NCI-H524 treated with DMSO at 0.1 percent for 48 hours (cell line): ENCODE results near the gene ACTL6B.
A peak's percentile ranks its signal among the peaks of the same experiment; 100 is the strongest.

Source experiments
- DNase-seq: peaks from one replicate; lab custom pipeline; 2025; lab: John Stamatoyannopoulos, UW

Gene ACTL6B

DNA sequence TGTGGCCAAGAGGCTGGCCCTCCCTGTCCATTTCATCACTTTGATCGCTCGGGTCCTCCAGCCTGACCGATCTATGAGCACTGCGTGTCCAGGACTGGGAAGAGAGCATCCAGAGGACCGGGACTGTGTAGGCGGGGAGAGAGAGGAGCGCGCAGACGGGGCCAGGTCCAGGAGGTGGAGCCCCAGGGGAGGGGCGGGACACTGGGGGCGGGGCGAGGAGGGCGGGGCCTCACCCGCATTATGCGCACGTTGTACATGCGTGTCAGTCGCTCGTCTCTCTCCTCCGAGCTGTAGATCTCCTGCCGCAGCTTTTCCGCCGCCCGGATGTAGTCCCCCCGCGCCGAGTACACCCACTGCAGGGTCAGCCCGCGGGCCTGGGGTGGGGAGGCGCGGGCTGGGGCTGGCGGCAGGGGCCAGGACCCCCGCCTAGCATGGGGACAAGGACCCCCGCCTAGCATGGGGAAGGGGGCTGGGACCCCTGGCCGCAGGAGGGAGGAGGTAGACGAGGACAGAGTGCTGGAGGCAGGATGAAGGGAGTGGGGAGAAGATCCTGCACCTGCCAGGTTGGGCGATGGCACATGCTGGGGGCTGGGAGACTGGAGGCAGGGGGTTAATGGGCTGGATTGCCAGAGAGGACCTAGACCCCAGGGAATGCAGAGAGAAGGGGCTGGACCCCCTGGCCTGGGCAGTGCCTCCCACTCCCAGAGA lies 29.6 kb downstream of the ACTL6B start:
- no peak for DNase-seq

DNA sequence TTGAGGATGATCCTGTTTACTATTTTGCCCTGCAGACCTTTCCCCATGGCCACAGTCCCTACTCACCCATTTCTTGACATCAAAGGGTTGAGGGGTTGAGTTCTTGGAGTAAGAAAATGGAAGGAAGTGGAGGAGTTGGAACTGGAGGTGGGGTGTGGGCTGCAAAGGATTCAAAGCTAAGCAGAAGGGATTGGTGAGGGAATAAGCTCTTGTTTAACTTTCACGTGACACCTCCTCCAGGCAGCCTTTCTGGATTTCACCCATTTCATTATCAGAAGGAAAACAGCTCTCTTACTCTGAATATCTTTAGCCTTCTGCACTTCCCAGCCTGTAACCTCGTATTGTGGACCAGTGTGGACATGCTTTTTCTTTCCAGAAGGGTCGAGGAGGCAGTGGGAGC lies 30.2 kb downstream of the ACTL6B start:
- DNase-seq = no peak

DNA sequence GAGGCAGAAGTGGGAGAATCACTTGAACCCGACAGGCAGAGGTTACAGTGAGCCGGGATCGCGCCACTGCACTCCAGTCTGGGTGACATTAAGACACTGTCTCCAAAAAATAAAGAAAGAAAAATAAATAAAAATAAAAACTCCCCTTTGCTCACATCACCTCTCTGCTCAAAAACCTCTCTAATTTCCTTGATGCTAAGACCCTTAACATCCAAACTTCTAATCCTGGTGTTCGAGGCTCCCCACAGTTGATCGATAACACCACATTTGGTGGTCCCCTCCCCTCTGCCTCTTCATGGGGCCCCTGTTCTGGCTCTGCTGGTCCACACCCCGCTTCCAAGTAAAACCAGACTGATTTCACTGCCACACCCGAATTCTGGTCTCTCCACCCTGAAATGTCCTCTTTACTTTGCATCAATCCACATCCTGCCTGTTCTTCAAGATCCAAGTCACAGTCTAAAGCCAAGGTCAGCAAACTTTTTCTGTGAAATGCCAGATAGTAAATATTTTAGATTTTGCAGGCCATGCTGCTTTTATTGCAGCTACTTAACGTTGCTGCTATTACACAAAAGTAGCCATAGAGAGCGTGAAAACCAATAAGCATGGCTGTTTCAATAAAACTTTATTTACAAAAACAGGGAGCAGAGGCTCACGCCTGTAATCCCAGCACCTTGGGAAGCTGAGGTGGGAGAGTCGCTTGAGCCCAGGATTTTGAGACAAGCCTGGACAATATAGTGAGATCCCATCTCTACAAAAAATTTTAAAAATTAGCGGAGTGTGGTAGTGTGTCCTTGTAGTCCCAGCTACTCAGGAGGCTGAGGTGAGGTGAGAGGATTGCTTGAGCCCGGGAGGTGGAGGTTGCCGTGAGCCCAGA lies 32.1 kb downstream of the ACTL6B start:
- DNase-seq = no peak

DNA sequence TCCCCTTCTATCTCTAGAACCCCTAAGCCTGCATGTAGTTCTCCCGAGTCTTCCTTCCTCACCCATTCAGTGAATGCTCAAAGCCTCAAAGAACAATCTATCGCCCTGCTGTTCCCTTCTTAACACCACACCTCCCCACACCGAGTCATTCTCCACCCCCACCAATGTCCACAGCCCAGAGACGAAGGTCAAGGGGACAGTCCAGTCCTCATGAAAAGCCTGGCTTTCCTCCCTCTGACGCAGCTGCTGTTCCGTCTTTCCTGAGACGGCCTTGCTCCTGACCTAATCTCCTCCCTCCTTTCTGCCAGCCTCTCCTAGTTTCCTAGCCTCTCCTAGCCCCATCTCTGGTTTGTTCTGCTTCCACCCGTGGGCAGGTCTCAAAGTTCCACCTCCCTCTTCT lies 34.7 kb downstream of the ACTL6B start:
- DNase-seq = no peak

DNA sequence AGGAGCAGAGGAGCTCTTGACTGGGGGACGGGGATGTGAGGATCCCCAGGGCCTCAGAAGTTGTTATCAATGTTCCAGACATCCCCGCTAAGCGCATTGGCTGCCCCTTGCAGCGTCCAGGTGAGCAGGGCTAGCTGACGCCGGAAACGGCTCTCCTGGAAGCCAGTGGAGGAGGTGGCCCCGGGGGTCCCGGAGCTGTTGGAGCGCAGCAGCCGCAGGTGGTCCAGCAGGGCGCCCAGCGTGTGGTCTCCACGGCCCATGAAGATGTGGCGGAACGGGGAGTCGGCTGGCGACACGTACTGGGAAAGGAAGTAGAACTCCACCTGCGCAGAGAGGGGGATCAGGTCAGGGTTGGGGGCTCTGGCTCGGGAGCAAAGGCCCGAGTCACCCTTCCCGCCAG lies 35.4 kb downstream of the ACTL6B start:
- DNase-seq = no peak

DNA sequence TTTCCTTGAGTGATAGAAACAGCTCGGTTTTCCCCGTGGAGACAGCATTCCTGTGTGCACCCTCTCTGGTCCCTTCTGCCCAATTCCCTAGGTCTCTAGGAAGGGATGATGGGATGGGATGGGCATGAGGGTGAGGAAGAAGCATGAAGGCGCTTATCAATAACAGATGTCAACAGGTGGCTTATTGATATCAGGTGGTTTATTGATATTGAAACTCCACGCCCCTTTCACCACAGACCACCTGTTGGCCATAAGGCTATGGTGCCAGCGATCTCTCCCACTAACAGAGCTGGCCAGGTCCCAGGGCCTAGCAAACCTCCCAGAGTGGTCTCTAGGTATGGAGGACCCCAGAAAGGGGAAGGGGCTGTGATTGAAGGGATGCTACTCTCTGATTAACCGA lies 36.0 kb downstream of the ACTL6B start:
- DNase-seq = no peak

DNA sequence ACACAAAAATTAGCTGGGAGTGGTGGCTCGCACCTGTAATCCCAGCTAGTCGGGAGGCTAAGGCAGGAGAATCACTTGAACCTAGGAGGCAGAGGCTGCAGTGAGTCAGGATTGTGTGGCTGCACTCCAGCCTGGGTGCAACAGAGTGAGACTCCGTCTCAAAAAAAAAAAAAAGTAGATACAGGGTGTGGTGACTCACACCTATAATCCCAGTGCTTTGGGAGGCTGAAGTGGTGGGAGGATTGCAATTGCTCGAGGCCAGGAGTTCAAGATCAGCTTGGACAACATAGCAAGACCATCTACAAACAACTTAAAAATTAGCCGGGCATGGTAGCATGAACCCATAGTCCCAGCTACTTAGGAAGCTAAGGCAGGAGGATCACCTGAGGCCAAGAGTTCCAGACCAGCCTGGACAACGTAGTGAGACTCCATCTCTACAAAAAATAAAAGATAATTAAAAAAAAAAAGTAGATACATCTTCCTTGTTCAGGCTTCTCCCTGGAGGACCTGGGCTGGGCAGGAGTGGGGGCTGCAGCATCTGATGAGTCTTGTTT lies 41.9 kb downstream of the ACTL6B start:
- DNase-seq = no peak

DNA sequence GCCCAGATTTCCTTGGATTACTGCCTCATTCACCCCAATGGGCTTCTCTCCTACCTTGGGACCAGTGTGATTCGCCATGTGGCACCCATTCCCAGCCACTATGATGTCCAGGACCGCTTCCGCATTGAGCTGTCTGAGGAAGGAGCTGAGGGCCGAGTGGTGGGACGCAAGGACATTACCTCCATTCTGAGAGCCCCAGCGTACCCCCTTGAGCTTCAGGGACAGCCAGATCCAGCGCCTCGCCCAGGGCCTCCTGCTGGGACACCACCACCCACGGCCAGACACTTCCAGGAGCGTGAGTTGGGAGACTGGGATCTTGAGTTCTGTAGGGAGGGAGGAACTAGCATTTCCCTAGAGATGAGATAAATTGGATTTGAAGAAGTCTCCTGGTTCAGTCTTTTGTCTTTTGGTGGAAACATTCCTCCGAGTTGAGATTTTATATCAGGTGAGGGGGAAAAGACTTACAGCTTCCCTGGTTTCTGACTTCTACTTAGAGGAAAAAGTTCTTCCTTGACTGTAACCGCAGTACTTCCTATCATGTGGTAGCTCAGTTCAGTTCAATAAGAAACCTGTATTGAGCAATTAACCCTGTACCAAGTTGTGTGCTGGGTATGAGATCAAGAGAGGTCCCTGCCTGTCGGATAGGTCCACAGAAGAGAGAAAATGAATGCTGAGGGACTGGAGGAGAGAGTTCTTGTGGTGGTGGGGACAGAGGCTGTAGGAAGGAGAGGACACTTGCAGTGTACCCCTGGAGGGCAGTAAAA lies 42.7 kb downstream of the ACTL6B start:
- DNase-seq = no peak

DNA sequence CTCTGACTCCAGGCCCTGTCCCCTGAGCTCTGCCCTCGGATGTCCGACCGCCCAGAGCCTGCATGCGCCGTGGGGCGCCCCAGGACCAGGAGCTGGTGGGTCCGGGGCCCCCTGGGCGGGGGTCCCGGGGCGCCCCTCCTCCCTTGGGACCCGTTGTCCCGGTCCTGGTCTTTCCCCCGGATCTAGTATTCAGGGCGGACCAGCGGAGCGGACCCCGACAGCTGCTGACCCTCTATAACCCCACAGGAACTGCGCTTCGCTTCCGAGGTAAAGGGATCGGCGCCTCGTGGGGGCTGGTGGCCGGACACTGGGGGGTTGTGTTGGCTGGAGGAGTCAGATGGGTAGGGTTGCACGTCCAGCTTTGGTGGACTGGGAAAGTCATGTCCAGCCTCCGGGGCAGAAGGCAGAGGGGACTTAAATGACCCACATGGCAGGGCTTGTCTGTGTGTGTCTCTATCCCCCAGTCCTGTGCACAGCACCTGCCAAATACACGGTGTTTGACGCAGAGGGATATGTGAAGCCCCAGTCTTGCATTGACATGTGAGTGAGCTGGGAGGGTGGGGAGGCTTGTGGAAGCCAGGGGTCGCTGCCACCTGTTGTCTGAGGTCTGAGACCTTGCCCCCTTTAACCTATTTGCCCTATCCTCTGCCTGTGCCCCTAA lies 43.4 kb downstream of the ACTL6B start:
- DNase-seq = no peak

DNA sequence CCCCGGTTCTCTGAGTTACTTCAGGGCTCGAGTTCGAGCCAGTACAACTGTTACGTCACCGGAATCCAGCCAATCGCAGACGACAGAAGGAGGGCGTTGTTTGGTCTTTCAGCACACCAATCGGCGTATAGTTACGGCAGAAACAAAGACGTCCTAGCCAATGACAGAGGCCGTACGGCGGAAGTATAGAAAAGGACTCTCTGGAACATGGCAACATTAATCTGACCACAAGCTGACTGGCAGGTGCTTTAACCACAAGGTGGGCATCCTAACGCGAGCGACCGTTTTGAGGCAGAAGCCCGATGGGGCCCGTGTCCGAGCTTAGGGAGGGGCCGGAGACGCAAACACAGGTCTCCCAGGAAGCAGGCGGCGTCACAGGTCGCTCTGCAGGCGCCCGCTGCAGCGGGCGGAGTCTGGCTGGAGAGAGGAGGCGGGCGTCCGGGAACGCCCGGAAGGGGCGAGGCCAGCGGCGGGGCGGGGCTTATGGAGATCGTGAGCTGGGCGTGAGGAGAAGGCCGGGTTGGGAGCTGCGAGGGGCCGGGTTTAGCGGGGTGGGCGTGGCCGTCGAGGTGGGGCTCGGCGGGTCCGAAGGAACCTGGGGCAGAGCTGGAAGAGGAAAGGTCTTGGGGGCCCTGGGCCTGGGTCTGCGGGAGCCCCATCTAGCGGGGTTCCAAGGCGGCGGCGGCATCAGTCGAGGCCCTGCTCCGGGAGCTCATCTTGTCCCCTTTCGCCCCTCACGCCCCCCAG lies 44.1 kb downstream of the ACTL6B start, which contains the start of gene MOSPD3:
Gene MOSPD3, plus strand, starts transcription at position 558 of the 747 bp plus-strand sequence. CDS start 252 bp downstream, outside the sequence.
- DNase-seq = peak; percentile 86

DNA sequence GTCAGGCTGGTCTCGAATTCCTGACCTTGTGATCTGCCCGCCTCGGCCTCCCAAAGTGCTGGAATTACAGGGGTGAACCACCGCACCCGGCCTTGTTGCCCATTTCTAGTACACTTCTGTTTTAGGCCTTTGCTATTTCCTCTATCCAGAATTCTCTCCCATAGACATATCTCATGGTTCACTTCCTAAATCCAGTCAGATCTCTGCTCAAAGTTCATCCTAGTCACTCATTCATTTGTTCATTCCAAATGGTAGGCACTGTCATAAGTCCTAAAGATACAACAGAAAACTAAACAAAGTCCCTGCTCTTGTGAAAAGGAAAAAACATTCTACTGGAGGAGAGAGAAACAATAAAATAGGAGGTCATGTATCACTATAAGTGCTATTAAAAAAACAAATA lies 46.3 kb downstream of the ACTL6B start:
- no peak for DNase-seq

DNA sequence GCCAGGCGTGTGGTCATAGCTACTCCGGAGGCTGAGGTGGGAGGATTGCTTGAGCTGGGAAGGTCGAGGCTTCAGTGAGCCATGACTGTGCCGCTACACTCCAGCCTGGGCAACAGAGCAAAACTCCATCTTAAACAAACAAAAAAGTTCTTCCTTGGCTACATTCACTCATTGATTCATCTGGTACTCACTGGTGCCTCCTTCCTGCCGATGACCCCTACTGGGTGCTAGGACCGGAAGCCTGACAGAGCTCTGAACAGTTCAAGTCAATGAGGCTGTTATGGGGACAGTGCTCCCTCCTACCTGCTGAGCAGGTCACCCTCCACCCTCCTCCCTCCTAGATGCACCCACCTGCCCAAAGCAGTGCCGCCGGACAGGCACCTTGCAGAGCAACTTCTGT lies 49.1 kb downstream of the ACTL6B start:
- no peak for DNase-seq

DNA sequence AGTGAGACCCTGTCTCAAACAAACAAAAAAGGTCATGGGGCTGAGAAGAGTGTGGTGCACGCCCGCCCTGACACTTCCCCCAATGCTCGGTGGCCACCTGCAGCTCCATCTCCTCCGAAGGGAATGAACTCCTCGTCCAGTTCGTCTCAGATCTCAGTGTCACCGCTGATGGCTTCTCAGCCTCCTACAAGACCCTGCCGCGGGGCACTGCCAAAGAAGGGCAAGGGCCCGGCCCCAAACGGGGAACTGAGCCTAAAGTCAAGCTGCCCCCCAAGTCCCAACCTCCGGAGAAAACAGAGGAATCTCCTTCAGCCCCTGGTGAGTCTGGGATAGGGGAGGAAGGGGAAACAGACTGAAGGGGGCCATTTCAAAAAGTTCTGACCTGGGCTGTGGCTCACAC lies 49.9 kb downstream of the ACTL6B start:
- no peak for DNase-seq

DNA sequence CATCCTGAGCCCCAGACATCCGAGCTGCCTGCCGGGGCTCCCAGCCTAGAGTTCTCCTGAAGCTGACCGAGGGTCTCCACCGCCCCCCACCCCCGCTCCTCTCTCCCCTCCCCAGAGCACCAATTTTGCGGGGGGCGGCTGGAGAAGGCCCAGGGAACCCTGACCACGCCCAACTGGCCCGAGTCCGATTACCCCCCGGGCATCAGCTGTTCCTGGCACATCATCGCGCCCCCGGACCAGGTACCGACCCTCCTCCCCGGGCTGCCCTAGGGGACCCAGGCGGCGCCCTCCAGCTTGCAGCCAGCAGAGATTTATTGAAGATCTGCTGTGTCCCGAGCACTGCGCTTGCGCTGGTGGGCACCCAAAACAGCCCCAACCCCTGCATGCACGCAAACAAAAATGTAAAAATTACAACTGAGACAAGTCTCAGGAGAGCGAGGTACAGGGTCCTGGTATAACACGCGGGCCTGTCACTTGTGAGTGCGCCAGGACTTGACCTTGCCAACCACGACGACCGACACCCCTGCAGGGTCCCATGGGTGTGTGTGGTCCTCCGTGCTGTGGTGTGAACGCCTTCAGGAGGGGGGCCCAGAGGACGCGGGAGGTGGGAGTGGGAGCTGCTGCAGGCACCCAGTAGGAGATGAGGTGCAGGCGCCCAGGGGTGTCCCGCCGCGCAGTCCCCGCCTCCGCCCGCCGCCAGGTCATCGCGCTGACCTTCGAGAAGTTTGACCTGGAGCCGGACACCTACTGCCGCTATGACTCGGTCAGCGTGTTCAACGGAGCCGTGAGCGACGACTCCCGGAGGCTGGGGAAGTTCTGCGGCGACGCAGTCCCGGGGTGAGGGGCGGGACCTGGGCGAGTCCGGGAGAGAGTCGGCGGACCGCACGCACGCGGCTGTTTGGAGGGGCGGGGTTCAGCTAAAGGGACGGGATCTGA lies 51.0 kb downstream of the ACTL6B start:
- no peak for DNase-seq

DNA sequence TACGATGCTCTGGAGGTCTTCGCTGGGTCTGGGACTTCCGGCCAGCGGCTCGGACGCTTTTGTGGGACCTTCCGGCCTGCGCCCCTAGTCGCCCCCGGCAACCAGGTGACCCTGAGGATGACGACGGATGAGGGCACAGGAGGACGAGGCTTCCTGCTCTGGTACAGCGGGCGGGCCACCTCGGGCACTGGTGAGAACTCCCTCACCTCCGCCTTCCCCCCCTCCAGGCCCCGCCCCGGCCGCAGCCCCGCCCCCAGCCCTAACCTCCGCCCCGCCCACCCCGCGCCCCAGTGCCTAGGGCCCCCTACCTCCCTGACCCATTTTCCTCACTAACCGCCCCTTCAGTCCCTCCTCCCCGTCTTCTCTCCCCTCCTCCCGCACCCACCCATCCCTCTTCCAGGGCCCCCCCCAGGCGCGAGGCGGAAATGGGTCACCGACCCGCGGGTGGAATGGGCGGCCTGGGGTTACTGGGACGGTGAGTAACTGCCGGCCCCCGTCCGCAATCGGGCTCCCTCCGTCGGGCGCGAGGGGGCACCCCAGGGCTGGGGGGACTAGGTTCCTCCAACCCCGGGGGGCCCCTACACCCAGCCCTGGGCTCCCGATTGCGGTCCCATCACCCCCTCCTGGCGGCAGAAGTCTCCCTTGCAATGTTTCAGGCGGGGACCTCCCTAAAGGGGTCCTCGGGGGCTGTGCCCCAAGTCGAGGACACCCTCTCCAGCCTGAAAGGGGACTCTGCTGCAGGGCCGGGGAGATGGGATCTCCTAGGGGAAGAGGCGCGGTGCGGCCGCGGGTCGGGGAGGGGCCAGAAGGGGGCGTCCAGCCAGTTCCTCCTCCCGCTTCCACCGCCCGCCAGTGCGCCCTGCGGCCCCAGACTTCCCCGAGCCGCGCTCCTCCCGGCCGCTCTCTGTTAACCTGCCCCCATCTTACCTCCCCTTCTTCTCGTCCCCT lies 51.9 kb downstream of the ACTL6B start:
- DNase-seq = no peak

DNA sequence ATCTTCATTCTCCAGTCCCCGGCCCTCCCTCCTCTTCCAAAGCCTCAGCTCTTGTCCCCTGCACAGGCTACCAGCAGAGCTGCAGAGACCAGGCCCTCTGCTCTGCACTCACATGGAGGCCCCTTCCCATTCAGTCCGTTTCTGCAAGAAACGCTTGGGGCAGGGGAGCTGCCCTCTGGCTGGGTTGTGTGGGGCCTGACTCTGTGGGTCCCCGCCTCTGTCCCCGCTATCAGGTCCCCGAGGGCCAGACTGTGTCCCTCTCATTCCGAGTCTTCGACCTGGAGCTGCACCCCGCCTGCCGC lies 52.6 kb downstream of the ACTL6B start:
- no peak for DNase-seq

DNA sequence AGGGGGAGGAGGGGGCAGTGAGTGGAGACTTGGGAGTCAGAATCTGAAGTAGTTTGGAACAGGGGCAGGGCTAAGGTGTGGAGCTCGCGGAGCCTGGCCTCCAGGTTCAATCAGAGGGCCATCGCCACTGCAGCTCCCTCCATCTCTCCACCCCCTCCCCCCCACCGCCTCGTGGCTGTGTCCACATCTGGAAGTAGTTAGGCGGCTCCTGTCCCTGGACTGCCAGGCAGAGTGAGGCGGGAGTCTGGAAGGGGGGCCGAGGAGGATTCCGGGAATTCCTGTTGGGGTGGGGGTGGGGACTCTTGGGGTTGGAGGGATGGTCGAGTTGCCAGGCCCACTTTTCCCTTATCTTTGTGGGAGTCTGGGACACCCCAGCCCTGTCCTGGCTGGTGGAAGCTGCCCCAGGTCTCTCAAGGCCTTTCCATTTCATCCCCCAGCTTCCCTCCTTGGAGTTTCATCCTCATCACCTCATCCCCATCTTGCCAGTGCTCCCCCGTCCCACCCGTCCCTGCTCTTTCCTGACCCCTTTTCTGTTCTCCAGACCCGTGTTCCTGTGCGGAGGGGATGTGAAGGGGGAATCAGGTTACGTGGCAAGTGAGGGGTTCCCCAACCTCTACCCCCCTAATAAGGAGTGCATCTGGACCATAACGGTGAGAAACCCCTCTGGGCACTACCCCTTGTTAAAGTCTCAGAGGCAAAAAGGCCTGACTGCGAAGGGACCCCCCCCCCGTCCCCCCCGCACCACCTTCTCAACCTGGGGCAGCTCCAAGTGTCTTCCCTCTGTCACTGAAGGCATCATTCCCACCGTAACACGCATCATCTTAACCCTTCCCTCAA lies 53.1 kb downstream of the ACTL6B start:
- no peak for DNase-seq

DNA sequence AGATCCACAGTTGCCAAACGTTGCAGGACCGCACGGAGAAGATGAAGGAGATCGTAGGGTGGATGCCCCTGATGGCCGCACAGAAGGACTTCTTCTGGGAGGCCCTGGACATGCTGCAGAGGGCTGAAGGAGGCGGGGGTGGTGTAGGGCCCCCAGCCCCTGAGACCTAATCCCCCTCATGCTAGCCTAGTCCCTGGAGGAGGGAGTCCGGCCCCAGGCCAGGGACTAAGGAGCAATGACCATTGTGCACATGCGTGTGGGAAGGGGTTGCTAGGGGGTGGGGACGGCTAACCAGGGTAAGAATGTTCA lies 55.6 kb downstream of the ACTL6B start:
- DNase-seq = no peak
